Esophagus muscularis mucosa (tissue), 4 donors: ENCODE results near the gene PIP4K2A.

Experiments used
- EP300 ChIP-seq: sonication (generic); formaldehyde crosslinking; IDR thresholded peaks from one replicate; pipeline ENCODE4 v1.6.1; 2017; ENCODE audit warnings: antibody characterized with exemption
- POLR2AphosphoS5 ChIP-seq, 2 donors: sonication (generic); formaldehyde crosslinking; IDR thresholded peaks; one replicate each; pipeline ENCODE4 v1.6.1; 2017; ENCODE audit warnings: antibody characterized with exemption in 2 of 2
- TF ChIP-seq, protein P1 (sequence below), 3 experiments: fragments of 200-600 bp in 2 of 3; fragments of 450-650 bp in 1 of 3; sonication (generic) in 2 of 3; IDR thresholded peaks; one replicate each; pipeline ENCODE4 v1.5.1; 2017 to 2019; ENCODE audit warnings: antibody characterized with exemption in 3 of 3, mild to moderate bottlenecking in 2 of 3, moderate library complexity in 1 of 3

GRCh38 chr10:22536620-22537019, 177.8 kb downstream of the PIP4K2A start:
- TF ChIP-seq, protein P1, sequence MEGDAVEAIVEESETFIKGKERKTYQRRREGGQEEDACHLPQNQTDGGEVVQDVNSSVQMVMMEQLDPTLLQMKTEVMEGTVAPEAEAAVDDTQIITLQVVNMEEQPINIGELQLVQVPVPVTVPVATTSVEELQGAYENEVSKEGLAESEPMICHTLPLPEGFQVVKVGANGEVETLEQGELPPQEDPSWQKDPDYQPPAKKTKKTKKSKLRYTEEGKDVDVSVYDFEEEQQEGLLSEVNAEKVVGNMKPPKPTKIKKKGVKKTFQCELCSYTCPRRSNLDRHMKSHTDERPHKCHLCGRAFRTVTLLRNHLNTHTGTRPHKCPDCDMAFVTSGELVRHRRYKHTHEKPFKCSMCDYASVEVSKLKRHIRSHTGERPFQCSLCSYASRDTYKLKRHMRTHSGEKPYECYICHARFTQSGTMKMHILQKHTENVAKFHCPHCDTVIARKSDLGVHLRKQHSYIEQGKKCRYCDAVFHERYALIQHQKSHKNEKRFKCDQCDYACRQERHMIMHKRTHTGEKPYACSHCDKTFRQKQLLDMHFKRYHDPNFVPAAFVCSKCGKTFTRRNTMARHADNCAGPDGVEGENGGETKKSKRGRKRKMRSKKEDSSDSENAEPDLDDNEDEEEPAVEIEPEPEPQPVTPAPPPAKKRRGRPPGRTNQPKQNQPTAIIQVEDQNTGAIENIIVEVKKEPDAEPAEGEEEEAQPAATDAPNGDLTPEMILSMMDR (IDR thresholded peaks at IDR 0.05), result no peak
- no peak for TF ChIP-seq POLR2AphosphoS5 (IDR thresholded peaks at IDR 0.05)
- TF ChIP-seq EP300, result no peak
